H9 (cell line): Measurements from ENCODE around the gene PTCHD1. TPM values are rescaled to one million over a fixed set of nuclear protein-coding genes. Genes with fewer than 3 reads are reported as not detected.

Experiments used
- DNase-seq: peaks from one replicate; pipeline ENCODE4 v3.0.0-alpha.2; 2017
- H2AFZ ChIP-seq: one replicate; pipeline ENCODE4 v1.6.1; 2013; ENCODE audit warnings: mild to moderate bottlenecking, low read length, control low read depth, moderate library complexity
- H2AK5ac ChIP-seq: 2 replicates; pipeline ENCODE4 v1.6.1; 2013; ENCODE audit warnings: low read length, control low read depth, mixed read lengths; ENCODE audit not compliant: insufficient read length
- H2BK120ac ChIP-seq: one replicate; pipeline ENCODE4 v1.6.1; 2013; ENCODE audit warnings: low read depth, mild to moderate bottlenecking, low read length, control low read depth, inconsistent platforms; ENCODE audit not compliant: poor library complexity, severe bottlenecking
- H2BK12ac ChIP-seq: 2 replicates; pipeline ENCODE4 v1.6.1; 2013; ENCODE audit warnings: low read length, control low read depth, mixed read lengths, low read depth; ENCODE audit not compliant: insufficient read length
- H2BK15ac ChIP-seq: 2 replicates; pipeline ENCODE4 v1.6.1; 2013; ENCODE audit warnings: low read depth, low read length, control low read depth
- H2BK20ac ChIP-seq: one replicate; pipeline ENCODE4 v1.6.1; 2013; ENCODE audit warnings: low read depth, mild to moderate bottlenecking, low read length, control low read depth, inconsistent platforms; ENCODE audit not compliant: poor library complexity, severe bottlenecking
- H2BK5ac ChIP-seq: 2 replicates; pipeline ENCODE4 v1.6.1; 2013; ENCODE audit warnings: low read length, control low read depth, mixed read lengths; ENCODE audit not compliant: insufficient read length
- H3K14ac ChIP-seq: 2 replicates; pipeline ENCODE4 v1.6.1; 2013; ENCODE audit warnings: low read length, control low read depth; ENCODE audit not compliant: insufficient read depth
- H3K18ac ChIP-seq: 2 replicates; pipeline ENCODE4 v1.6.1; 2013; ENCODE audit warnings: low read depth, mild to moderate bottlenecking, mixed read lengths, low read length, control low read depth; ENCODE audit not compliant: insufficient read length
- H3K23ac ChIP-seq: 2 replicates; pipeline ENCODE4 v1.6.1; 2013; ENCODE audit warnings: low read length, control low read depth, mixed read lengths, low read depth; ENCODE audit not compliant: insufficient read length
- H3K23me2 ChIP-seq: 2 replicates; pipeline ENCODE4 v1.6.1; 2013; ENCODE audit warnings: low read depth, mild to moderate bottlenecking, mixed read lengths, low read length, control low read depth; ENCODE audit not compliant: insufficient read length, poor library complexity, severe bottlenecking
- H3K27ac ChIP-seq: 2 replicates; pipeline ENCODE4 v1.5.1; 2013; ENCODE audit warnings: low read length, control low read depth, mixed read lengths, low read depth; ENCODE audit not compliant: insufficient read length
- H3K27me3 ChIP-seq: 2 replicates; pipeline ENCODE4 v1.6.1; 2013; ENCODE audit warnings: low read length, control low read depth, inconsistent platforms; ENCODE audit not compliant: insufficient read depth
- H3K4ac ChIP-seq: 2 replicates; pipeline ENCODE4 v1.6.1; 2013; ENCODE audit warnings: low read depth, mild to moderate bottlenecking, control low read depth, inconsistent platforms, low read length, moderate library complexity
- H3K4me1 ChIP-seq: 2 replicates; pipeline ENCODE4 v1.6.1; 2013; ENCODE audit warnings: low read length, control low read depth, inconsistent platforms; ENCODE audit not compliant: insufficient read depth
- H3K4me2 ChIP-seq: 2 replicates; pipeline ENCODE4 v1.6.1; 2013; ENCODE audit warnings: low read length, control low read depth, mixed read lengths; ENCODE audit not compliant: insufficient read length, insufficient read depth
- H3K56ac ChIP-seq: 2 replicates; pipeline ENCODE4 v1.6.1; 2013; ENCODE audit warnings: low read depth, mild to moderate bottlenecking, mixed read lengths, low read length, control low read depth; ENCODE audit not compliant: insufficient read length
- H3K79me1 ChIP-seq: 2 replicates; pipeline ENCODE4 v1.6.1; 2013; ENCODE audit warnings: low read depth, mild to moderate bottlenecking, moderate library complexity, low read length, control low read depth, inconsistent platforms; ENCODE audit not compliant: insufficient read depth, poor library complexity, severe bottlenecking
- H3K79me2 ChIP-seq: 2 replicates; pipeline ENCODE4 v1.6.1; 2013; ENCODE audit warnings: low read length, control low read depth, inconsistent platforms; ENCODE audit not compliant: insufficient read depth
- H3K9ac ChIP-seq: 2 replicates; pipeline ENCODE4 v1.6.1; 2013; ENCODE audit warnings: low read length, control low read depth, mixed read lengths; ENCODE audit not compliant: insufficient read length; ENCODE audit errors: extremely low read depth
- H3K9me3 ChIP-seq: one replicate; pipeline ENCODE4 v1.6.1; 2013; ENCODE audit warnings: low read depth, low read length, inconsistent platforms; ENCODE audit not compliant: control insufficient read depth
- H3T11ph ChIP-seq: one replicate; pipeline ENCODE4 v1.6.1; 2013; ENCODE audit warnings: mild to moderate bottlenecking, low read length, control low read depth, inconsistent platforms
- H4K20me1 ChIP-seq: one replicate; pipeline ENCODE4 v1.6.1; 2013; ENCODE audit not compliant: control insufficient read depth, insufficient read length, insufficient read depth
- H4K5ac ChIP-seq: 2 replicates; pipeline ENCODE4 v1.6.1; 2013; ENCODE audit warnings: low read depth, mild to moderate bottlenecking, mixed read lengths, low read length, control low read depth; ENCODE audit not compliant: insufficient read length
- H4K8ac ChIP-seq: replicated peaks from 2 replicates; pipeline ENCODE4 v1.6.1; 2013; ENCODE audit warnings: low read length, control low read depth, mixed read lengths, low read depth; ENCODE audit not compliant: insufficient read length
- H4K91ac ChIP-seq: 2 replicates; pipeline ENCODE4 v1.6.1; 2013; ENCODE audit warnings: low read depth, mild to moderate bottlenecking, moderate library complexity, mixed read lengths, low read length, control low read depth; ENCODE audit not compliant: insufficient read length
- H3K27ac Mint-ChIP-seq, 3 experiments: 2 replicates in 2 of 3; 3 replicates in 1 of 3; pipeline ENCODE4 v1.8.0; 2020 to 2021; ENCODE audit warnings: mixed read lengths in 3 of 3, mild to moderate bottlenecking in 1 of 3, moderate library complexity in 1 of 3
- H3K27me3 Mint-ChIP-seq: 2 replicates; pipeline ENCODE4 v1.8.0; 2021; ENCODE audit warnings: low read depth, mild to moderate bottlenecking, moderate library complexity, mixed read lengths
- H3K36me3 Mint-ChIP-seq, 3 experiments: 2 replicates in 2 of 3; 3 replicates in 1 of 3; pipeline ENCODE4 v1.8.0; 2020 to 2021; ENCODE audit warnings: low read depth in 3 of 3, mixed read lengths in 3 of 3; ENCODE audit not compliant: insufficient read depth in 1 of 3
- H3K4me1 Mint-ChIP-seq, 2 experiments: 2 replicates each; pipeline ENCODE4 v1.8.0; 2020; ENCODE audit warnings: mixed read lengths in 2 of 2
- H3K4me3 Mint-ChIP-seq, 2 experiments: 2 replicates in 1 of 2; 3 replicates in 1 of 2; pipeline ENCODE4 v1.8.0; 2020 to 2021; ENCODE audit warnings: mild to moderate bottlenecking in 2 of 2, mixed read lengths in 2 of 2, moderate library complexity in 1 of 2
- H3K9me3 Mint-ChIP-seq, 2 experiments: 2 replicates in 1 of 2; 3 replicates in 1 of 2; pipeline ENCODE4 v1.8.0; 2020; ENCODE audit warnings: mild to moderate bottlenecking in 2 of 2, mixed read lengths in 2 of 2, moderate library complexity in 1 of 2
- CTCF ChIP-seq: fragments of 200-600 bp; sonication (generic); conservative IDR thresholded peaks from 3 replicates; pipeline ENCODE4 v1.8.0; 2021; ENCODE audit warnings: antibody characterized with exemption, mild to moderate bottlenecking
- WGBS: extraction: QIAGEN DNeasy Blood & Tissue Kit; methylation state at CpG from one replicate; pipeline ENCODE4 v1.1.7; 2013; ENCODE audit warnings: missing lambda C conversion rate, low lambda C conversion rate, mixed read lengths; ENCODE audit not compliant: insufficient read length; ENCODE audit errors: extremely low coverage; 5-methylcytosine and 5-hydroxymethylcytosine counted together
- total RNA-seq: library from RNA; stranded (reverse); gene quantifications from 2 replicates; pipeline ENCODE4 v1.2.1, GENCODE V29; 2021

PTCHD1 gene
- total RNA-seq, 1 experiment from 2014 or later, result 1.4 TPM

- H3K4me2 ChIP-seq, result no peak overlapping the region
Observed at GRCh38 chrX:23380581-23380980, 45.9 kb downstream of the PTCHD1 start.

More at GRCh38 chrX:23380581-23380980, 45.9 kb downstream of the PTCHD1 start:
- Histone ChIP-seq H2BK20ac (no peak overlapping the region), H3K14ac (no peak overlapping the region), H4K91ac (no peak overlapping the region), H3K79me2 (no peaks in the 10 kb centered on the region), H3K23me2 (no peaks in the 10 kb centered on the region), H2BK12ac (no peak overlapping the region), H3K56ac (no peak overlapping the region), H3K27ac (no peak overlapping the region), H2AFZ (no peak overlapping the region), H2BK120ac (no peak overlapping the region), H3K18ac (no peak overlapping the region), H3K4ac (no peak overlapping the region), H2BK5ac (no peak overlapping the region), H2BK15ac (no peak overlapping the region), H3K9me3 (no peaks in the 10 kb centered on the region), H2AK5ac (no peak overlapping the region), H4K20me1 (no peaks in the 10 kb centered on the region), H3K79me1 (no peaks in the 10 kb centered on the region), H3K4me1 (peaks cover 7% of the 10 kb centered on the region; the same call in 1 of the 2 replicates), H3T11ph (no peak overlapping the region), H3K27me3 (no peaks in the 10 kb centered on the region), H3K9ac (no peak overlapping the region), H3K23ac (no peak overlapping the region), H4K8ac (no peak overlapping the region), H4K5ac (no peak overlapping the region)
- DNase-seq, result peak; percentile 80
- H3K36me3 Mint-ChIP-seq, result peaks cover 4 to 12% (median 10%) of the 10 kb centered on the region in 3 experiments
- no peak for TF ChIP-seq CTCF
- H3K4me1 Mint-ChIP-seq, result peaks cover 49 to 56% of the 10 kb centered on the region in 2 experiments
- no peaks in the 10 kb centered on the region for H3K27me3 Mint-ChIP-seq
- no peak overlapping the region for H3K4me3 Mint-ChIP-seq
- no CpG with 5 or more reads among the region's 2 CpGs for WGBS
- peak overlapping the region; percentile 51 to 89 (median 67); a peak in 6 of 7 replicates for H3K27ac Mint-ChIP-seq
- no peaks in the 10 kb centered on the region; a peak in 2 of 5 replicates for H3K9me3 Mint-ChIP-seq
